NCI-H510A treated with DMSO at 0.1 percent for 48 hours (cell line): Measurements from ENCODE around the gene C14orf119.

Experiments used
- DNase-seq: peaks from one replicate; lab custom pipeline; 2025; lab: John Stamatoyannopoulos, UW

C14orf119 gene

GRCh38 chr14:23109769-23110168 lies 14.5 kb downstream of the C14orf119 start:
- no peak for DNase-seq

GRCh38 chr14:23110579-23111365 lies 15.5 kb downstream of the C14orf119 start:
- no peak for DNase-seq

- DNase-seq = no peak
Observed at GRCh38 chr14:23112359-23113178, 17.3 kb downstream of the C14orf119 start.

DNA sequence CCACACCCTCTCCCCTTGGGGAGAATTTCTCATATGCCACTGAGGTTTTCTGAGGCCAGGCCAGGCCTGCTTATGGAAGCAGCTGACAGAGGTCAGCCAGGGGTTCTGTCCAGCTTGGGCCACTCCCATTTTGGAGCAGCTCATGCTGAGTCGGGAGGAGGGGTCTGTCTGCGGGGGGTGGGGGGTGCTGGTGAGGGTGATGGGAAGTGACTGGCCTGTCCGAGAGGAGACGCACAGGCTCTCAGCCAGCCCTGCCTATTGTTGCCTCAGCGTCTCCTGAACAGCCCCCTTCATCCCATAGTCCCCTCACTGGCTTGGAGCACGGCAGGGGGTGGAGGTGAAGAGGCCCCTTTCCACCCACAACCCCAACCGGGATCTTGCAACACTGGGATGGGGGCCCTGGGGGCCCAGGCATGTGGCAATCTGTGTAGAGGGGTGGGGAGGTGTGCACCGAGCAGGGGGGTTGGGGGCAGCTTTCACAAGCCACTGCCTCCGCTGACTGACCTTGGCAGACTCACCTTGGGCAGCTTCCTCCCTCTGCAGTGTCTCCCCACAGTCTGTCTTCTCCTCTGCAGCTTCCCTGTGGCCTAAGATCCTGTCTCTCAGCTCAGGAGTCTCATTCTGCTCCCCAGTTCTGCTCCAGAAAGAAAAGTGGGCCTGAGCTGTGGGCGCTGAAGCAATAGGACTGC lies 18.3 kb downstream of the C14orf119 start:
- no peak for DNase-seq

GRCh38 chr14:23114120-23114458 lies 18.8 kb downstream of the C14orf119 start:
- no peak for DNase-seq

DNA sequence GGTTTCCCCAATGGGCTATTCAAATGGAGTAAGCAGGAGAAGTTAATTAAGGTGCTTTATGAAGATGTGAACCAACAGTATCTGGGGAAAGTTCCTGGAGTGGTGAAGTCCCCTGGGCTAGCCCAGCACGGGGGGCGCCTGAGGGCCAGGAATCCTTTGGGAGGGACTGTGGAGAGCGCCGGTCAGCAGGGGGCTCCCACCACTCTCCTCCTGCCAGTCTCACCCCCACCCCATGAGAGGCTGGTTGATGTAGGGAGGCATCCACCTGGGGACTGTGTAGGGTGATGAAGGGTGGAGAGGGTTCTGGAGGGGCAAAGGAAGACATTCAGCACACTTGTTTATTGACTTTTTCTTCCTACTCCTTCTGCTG lies 19.3 kb downstream of the C14orf119 start:
- no peak for DNase-seq

GRCh38 chr14:23115039-23115731 lies 19.9 kb downstream of the C14orf119 start:
- DNase-seq = no peak

GRCh38 chr14:23115918-23116317 lies 20.6 kb downstream of the C14orf119 start:
- DNase-seq = no peak

GRCh38 chr14:23117371-23118020 lies 22.2 kb downstream of the C14orf119 start:
- no peak for DNase-seq

- DNase-seq = no peak
Observed at GRCh38 chr14:23118506-23119362, 23.4 kb downstream of the C14orf119 start, which contains the start of gene CEBPE. Gene CEBPE, minus strand, starts transcription at chr14:23119255. Its CDS starts 164 bp downstream, at chr14:23119091.

DNA sequence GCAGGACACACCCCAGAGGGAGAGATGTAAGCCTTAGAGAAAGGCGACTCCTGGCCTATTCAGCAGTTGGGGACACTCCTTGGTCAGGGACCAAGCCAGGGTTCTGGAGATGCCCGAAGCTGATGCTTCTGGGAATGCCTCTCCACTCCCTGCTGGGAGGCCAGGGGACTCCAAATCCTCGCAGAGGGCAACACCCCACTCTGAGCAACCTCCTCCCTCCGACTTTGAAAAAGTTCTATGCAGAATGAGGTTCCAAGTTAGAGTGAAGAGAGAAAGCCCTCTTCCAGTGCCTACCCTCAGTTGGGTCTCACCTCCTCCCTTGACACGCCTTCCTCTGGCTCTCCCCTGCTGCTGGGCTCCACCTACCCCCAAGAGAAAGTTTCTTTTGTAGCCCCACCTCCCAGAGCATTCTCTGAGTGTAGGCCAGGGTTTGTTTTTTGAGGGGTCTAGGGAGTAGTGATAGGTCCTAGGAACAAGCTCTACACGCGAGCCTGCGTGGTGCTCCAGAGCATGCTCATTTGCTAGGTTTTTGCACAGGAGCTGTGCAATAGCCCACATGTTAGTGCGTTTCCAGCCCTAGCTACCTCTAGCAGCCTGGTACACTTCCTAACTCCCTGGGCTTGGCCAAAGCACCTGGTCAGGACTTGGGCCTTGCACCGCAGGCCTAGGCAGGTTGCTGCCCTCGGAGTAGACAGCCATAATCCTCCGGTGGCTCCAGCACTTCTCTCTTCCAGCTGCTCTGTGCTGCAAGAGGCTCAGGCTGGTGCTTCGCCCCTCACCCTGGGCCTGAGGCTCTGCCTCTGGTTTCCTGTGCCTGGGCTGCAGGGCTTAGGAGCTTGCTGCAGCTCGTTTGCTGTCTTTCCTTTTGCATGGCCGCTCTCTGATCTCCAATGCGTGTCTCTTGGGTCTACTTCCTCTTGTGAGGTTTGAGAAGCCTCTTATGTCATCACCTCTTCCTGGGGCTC lies 24.3 kb downstream of the C14orf119 start:
- DNase-seq = no peak

- DNase-seq = peak; percentile 84
Observed at GRCh38 chr14:23120541-23121251, 25.4 kb downstream of the C14orf119 start.

DNA sequence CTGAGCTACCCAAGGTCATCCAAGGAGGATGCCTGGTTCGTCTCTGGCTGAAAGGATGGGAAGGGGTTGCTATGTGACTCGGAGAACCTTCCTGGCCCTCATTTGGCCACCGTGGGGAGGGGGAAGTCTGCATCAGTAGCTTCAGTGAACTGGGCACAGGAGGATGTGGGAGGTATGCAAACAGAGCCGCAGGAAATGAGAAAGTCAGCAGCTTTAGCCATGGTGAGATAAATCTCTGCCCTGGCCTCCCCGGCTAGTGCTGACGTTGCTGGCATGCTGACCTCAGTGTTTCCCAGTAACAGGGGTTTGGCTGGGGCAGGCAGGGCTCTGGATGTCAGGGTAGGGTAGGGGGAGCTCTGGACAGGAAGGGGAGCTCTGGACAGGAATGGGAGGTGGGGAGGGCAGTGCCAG lies 26.1 kb downstream of the C14orf119 start:
- DNase-seq = no peak

DNA sequence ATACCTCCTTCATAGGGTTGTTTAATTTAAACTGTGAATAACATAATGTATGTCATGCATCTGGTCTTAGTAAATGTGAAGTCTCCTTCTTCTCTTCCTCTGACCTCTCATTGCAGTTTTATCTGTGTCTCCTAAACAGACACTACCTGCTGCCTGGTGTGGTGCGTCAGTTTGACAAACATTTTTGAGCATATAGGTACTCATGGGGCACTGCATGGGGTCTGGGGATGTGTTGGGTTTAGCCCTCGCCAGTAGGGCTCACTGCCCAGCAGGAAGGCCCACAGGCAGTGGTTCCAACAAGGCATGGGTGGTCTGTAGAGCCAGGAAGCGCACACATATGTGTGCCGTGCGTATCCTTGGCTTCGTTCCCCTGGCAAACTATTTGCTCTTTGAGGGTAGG lies 26.8 kb downstream of the C14orf119 start:
- no peak for DNase-seq

DNA sequence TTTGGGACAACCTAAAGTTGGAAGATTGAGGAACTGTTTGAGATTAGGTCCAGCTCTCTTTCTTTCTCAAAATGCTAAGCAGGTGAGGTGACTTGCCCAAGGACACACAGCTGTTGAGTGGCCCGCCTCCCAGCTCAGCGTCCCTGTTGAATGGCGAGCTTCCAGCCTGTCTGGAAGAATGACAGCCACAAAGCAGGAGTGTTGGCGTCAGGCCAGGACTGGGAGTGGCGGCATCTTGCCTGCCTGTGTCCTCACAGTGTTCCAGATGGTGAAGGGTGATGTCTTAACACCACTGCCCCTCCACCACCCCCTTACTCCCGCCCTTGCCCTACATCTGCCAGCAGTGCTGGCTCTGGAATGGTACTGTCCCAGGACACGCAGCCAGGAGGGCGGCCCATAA lies 28.1 kb downstream of the C14orf119 start:
- no peak for DNase-seq

DNA sequence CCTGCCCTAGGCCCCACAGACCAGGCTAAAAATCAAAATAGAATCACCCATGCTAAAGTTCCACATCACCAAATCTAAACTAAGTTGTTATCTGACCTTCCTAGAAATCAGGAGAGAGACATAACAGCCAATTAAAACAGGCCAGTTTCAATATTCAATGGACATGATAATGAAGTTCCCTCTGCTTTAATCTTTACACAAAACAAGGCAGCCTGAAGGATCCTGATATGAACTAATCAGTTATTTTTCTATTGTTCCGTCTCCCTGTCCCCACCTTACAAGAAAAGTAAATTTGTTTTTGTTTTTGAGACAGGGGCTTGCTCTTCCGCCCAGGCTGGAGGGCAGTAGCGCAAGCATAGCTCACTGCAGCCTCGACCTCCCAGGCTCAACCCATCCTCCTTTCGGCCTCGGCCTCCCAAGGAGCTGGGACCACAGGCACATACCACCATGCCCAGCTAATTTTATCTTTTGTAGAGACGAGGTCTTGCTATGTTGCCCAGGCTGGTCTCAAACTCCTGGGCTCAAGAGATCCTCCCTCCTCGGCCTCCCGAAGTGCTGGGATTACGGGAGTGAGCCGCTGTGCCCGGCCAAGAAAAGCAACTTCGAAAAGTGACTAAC lies 29.1 kb downstream of the C14orf119 start:
- DNase-seq = no peak

DNA sequence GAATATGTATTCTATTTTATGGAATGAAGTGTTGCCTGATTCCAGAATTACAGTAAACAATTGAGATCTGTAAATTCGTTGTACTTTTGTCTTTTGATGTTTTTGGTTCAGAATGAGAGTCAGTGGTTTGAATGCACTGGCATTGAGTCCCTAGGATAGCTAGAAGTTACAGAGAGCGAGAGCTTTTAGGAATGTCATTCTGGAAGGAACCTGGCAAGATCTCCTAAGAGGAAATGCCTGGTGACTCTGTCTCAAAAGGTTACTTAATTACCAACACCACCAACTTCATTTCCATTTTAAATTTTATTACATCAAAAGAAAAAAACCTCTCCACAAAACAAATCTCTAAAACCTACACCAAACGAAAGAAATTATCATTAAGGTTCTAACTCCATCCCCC lies 29.7 kb downstream of the C14orf119 start:
- DNase-seq = no peak

DNA sequence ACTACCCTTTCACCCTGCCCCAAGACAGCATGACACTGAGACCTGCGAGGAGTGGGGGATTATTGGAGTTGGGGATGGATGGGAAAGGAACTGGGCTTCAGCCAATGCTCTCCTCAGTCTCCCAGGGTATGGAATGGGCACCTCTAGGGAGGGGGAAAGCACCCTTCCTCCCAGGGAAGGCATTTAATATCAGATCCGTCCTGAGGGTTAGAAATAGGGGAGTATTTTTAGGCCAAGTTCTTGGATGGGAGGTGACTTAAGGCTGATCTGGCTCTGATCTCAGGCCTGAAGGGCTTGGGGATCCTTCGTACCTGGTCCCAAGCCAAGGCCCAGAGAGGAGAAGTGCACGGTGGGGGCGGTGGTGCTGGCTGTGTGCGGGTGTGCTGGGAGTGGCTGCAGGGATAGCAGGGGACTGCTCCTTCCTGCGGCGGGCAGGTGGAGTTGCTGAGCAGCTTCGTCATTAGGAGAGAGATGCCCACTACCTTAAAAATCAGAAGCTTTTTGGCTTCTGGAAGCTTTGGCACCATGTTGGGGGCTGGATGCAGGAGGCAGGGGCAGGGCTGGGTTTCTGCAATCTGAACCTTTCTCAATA lies 30.7 kb downstream of the C14orf119 start:
- no peak for DNase-seq
